Esophagus muscularis mucosa (tissue), 4 donors: ENCODE measurements around the gene SUFU.

Experiments
- CTCF ChIP-seq, 3 experiments: fragments of 200-600 bp in 2 of 3; fragments of 450-650 bp in 1 of 3; sonication (generic) in 2 of 3; IDR thresholded peaks; one replicate each; pipeline ENCODE4 v1.5.1; 2017 to 2019; ENCODE audit warnings: antibody characterized with exemption in 3 of 3, mild to moderate bottlenecking in 2 of 3, moderate library complexity in 1 of 3
- EP300 ChIP-seq: sonication (generic); formaldehyde crosslinking; IDR thresholded peaks from one replicate; pipeline ENCODE4 v1.6.1; 2017; ENCODE audit warnings: antibody characterized with exemption
- POLR2A ChIP-seq: fragments of 450-650 bp; IDR thresholded peaks from one replicate; pipeline ENCODE4 v1.6.1; 2017; ENCODE audit warnings: antibody characterized with exemption, moderate library complexity, mild to moderate bottlenecking, low read depth
- POLR2AphosphoS5 ChIP-seq, 2 donors: sonication (generic); formaldehyde crosslinking; IDR thresholded peaks; one replicate each; pipeline ENCODE4 v1.6.1; 2017; ENCODE audit warnings: antibody characterized with exemption in 2 of 2

DNA sequence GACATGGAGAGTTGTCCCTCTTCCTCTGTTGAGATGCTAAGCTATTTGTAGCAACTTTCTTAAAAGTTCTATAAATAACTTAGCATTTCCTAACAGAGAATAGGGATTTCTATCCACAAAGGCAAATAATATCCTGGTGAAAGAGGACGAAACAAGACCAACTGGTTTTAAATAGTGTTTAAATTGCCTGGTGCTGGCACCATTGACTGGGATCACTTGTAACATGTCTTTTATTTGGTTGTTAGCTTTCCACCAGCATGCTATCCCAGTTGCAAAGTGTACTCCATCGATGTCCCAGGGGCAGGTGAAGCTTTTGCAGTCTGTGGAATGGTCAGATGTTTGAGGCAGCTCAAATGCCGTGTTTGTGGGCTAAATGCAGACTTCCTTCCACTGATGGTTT lies 3.7 kb downstream of the SUFU start:
- no peak for TF ChIP-seq EP300
- no peak for TF ChIP-seq POLR2AphosphoS5 (IDR thresholded peaks at IDR 0.05)
- no peak for TF ChIP-seq POLR2A
- TF ChIP-seq CTCF (IDR thresholded peaks at IDR 0.05) = no peak
